Panc1 (cell line): ENCODE results near the gene TRAPPC12.

Experiments used
- CTCF ChIP-seq: fragments of 450-650 bp; IDR thresholded peaks from 2 replicates; pipeline ENCODE4 v1.5.1; 2017; ENCODE audit warnings: mild to moderate bottlenecking
- POLR2AphosphoS5 ChIP-seq: IDR thresholded peaks from 2 replicates; pipeline ENCODE4 v1.6.1; 2012; ENCODE audit warnings: mild to moderate bottlenecking, low read depth, low read length, moderate library complexity
- SIN3A ChIP-seq: IDR thresholded peaks from 2 replicates; pipeline ENCODE4 v1.6.1; 2012; ENCODE audit warnings: low read depth, mild to moderate bottlenecking, low read length, moderate library complexity, borderline replicate concordance; ENCODE audit not compliant: insufficient read depth
- TCF7L2 ChIP-seq: IDR thresholded peaks from 2 replicates; pipeline ENCODE4 v1.6.1; 2011; ENCODE audit warnings: mild to moderate bottlenecking, low read depth, low read length, inconsistent platforms

GRCh38 chr2:3449936-3450335, 70.4 kb downstream of the TRAPPC12 start:
- no peak for TF ChIP-seq POLR2AphosphoS5
- no peak for TF ChIP-seq CTCF
- TF ChIP-seq TCF7L2 = no peak
- TF ChIP-seq SIN3A = no peak
